TTC549 (cell line): ENCODE measurements around the gene ADIRF.
"Not testable (repeated sequence)": the region's sequence is repeated elsewhere in the genome, so short reads cannot be mapped to it uniquely, and the experiment has no call there.

Experiments
- FAIRE-seq: peaks from 2 replicates; lab custom pipeline; 2012; peaks lifted over from hg19 to GRCh38; lab: Jason Lieb, UNC

ADIRF gene

GRCh38 chr10:86981020-86981419, 12.7 kb downstream of the ADIRF start:
- FAIRE-seq, result not testable (repeated sequence)

- no peak for FAIRE-seq
Measured at GRCh38 chr10:86981716-86982115, 13.4 kb downstream of the ADIRF start.

- FAIRE-seq, result not testable (repeated sequence)
Measured at GRCh38 chr10:86984498-86984897, 16.2 kb downstream of the ADIRF start.

- FAIRE-seq, result no peak
Measured at GRCh38 chr10:86988520-86988919, 20.2 kb downstream of the ADIRF start.

- FAIRE-seq, result not testable (repeated sequence)
Measured at GRCh38 chr10:86991362-86991761, 23.1 kb downstream of the ADIRF start.

GRCh38 chr10:86992456-86992855, 24.2 kb downstream of the ADIRF start:
- FAIRE-seq, result no peak

- no peak for FAIRE-seq
Measured at GRCh38 chr10:86992929-86993328, 24.6 kb downstream of the ADIRF start.

- not testable (repeated sequence) for FAIRE-seq
Measured at GRCh38 chr10:86999802-87000403, 31.6 kb downstream of the ADIRF start.

- no peak for FAIRE-seq
Measured at GRCh38 chr10:87000491-87000890, 32.2 kb downstream of the ADIRF start.

GRCh38 chr10:87007124-87007523, 38.8 kb downstream of the ADIRF start:
- not testable (repeated sequence) for FAIRE-seq

GRCh38 chr10:87007674-87008073, 39.4 kb downstream of the ADIRF start:
- FAIRE-seq, result not testable (repeated sequence)

GRCh38 chr10:87008303-87008702, 40.0 kb downstream of the ADIRF start:
- not testable (repeated sequence) for FAIRE-seq

GRCh38 chr10:87009134-87009696, 40.9 kb downstream of the ADIRF start:
- not testable (repeated sequence) for FAIRE-seq

- not testable (repeated sequence) for FAIRE-seq
Measured at GRCh38 chr10:87013528-87013927, 45.2 kb downstream of the ADIRF start.

- not testable (repeated sequence) for FAIRE-seq
Measured at GRCh38 chr10:87014986-87015716, 46.9 kb downstream of the ADIRF start.

GRCh38 chr10:87018127-87018526, 49.8 kb downstream of the ADIRF start:
- FAIRE-seq, result not testable (repeated sequence)

- FAIRE-seq, result not testable (repeated sequence)
Measured at GRCh38 chr10:87019066-87019465, 50.8 kb downstream of the ADIRF start.

- FAIRE-seq, result not testable (repeated sequence)
Measured at GRCh38 chr10:87019504-87019903, 51.2 kb downstream of the ADIRF start.

- FAIRE-seq, result not testable (repeated sequence)
Measured at GRCh38 chr10:87020056-87020455, 51.8 kb downstream of the ADIRF start, which contains the start of gene FAM25A. Gene FAM25A (plus strand): TSS chr10:87020294. CDS start chr10:87020325, 31 bp downstream.
